OCI-LY3 (cell line): Measurements from ENCODE around the gene ATAD3C.
"Not testable (repeated sequence)": the region's sequence is repeated elsewhere in the genome, so short reads cannot be mapped to it uniquely, and the experiment has no call there.

Experiments
- EZH2phosphoT487 ChIP-seq: fragments of 200-600 bp; shearing (Covaris generic); IDR thresholded peaks from 2 replicates; pipeline ENCODE4 v1.6.1; 2018; ENCODE audit warnings: antibody characterized with exemption, mixed run types, low read depth
- TF ChIP-seq, protein P1 (sequence below): fragments of 200-600, 300-600 bp; sonication (generic); IDR thresholded peaks from 2 replicates; pipeline ENCODE4 v1.5.1; 2014; ENCODE audit warnings: antibody characterized with exemption, low read length, low read depth

DNA sequence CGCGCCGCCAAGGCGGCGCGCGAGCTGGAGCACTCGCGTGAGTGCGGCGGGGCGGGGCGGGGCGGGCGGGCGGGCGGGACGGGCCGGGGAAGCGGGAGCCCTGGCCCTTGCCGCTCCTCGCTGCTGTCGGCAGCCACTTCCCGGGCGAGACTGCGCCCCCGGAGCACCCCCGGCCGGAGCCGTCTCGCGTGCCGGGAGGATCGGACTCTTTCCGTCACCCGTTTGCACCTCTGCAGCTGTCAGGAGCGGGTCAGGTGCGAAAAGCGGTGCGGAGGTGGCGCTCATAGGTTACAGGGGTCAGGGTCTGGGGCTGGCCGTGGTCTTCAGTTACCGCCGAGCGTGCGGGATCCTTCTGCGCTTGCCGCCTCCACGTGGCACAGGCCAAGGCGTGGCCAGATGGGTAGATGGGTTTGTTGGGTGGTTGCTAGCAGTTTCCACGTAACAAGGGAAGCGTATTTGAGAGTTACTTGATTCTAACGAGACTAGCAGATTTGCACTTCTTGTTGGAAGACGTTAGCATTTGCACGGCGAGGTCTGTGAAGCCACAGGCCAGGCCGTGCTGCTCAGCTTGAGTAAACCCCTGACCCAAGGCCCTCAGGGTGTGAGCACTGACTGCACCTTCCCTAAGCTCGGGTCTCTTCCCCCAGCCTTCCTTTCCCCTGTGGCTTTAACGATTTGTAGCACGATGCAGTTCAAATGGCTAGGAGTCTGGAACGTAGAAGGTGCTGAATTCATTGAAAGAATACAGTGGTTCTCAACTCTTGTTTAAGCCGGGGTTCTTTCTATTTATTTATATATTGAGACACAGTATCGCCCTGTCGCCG, 22.8 kb downstream of the ATAD3C start:
- TF ChIP-seq, protein P1, sequence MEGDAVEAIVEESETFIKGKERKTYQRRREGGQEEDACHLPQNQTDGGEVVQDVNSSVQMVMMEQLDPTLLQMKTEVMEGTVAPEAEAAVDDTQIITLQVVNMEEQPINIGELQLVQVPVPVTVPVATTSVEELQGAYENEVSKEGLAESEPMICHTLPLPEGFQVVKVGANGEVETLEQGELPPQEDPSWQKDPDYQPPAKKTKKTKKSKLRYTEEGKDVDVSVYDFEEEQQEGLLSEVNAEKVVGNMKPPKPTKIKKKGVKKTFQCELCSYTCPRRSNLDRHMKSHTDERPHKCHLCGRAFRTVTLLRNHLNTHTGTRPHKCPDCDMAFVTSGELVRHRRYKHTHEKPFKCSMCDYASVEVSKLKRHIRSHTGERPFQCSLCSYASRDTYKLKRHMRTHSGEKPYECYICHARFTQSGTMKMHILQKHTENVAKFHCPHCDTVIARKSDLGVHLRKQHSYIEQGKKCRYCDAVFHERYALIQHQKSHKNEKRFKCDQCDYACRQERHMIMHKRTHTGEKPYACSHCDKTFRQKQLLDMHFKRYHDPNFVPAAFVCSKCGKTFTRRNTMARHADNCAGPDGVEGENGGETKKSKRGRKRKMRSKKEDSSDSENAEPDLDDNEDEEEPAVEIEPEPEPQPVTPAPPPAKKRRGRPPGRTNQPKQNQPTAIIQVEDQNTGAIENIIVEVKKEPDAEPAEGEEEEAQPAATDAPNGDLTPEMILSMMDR = not testable (repeated sequence)
- not testable (repeated sequence) for TF ChIP-seq EZH2phosphoT487
